OCI-LY7 (cell line): ENCODE results near the gene MAPKAPK5.

ENCODE experiments used
- EZH2phosphoT487 ChIP-seq: fragments of 200-600 bp; sonication (generic); IDR thresholded peaks from 2 replicates; pipeline ENCODE4 v1.6.1; 2018; ENCODE audit warnings: low read depth, borderline replicate concordance, mild to moderate bottlenecking, mixed run types, antibody characterized with exemption, low read length, moderate library complexity, mixed read lengths
- TF ChIP-seq, protein P1 (sequence below): fragments of 200-600 bp; sonication (generic); conservative IDR thresholded peaks from 2 replicates; pipeline ENCODE4 v1.5.1; 2014; ENCODE audit warnings: mild to moderate bottlenecking, antibody characterized with exemption, low read length, moderate library complexity, mixed read lengths

DNA sequence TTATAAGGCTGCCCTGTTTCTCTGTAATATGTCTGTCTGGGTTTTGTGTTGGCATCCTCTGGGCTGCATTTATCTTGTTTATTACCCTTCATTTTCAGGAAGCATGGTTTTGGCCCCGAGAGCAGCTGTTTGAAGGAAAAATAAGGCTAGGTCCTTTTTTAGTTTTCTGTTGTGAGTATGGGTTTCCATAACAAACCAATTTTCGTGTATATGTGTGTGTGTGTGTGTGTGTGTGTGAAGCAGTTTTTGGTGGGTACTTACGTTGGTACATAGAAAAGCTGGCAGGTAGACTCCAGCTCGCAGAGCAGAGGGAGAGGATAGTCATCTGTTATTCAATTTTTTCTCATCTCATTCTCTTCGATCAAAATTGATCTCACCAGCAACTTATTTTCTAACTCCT, 52.5 kb downstream of the MAPKAPK5 start:
- TF ChIP-seq, protein P1, sequence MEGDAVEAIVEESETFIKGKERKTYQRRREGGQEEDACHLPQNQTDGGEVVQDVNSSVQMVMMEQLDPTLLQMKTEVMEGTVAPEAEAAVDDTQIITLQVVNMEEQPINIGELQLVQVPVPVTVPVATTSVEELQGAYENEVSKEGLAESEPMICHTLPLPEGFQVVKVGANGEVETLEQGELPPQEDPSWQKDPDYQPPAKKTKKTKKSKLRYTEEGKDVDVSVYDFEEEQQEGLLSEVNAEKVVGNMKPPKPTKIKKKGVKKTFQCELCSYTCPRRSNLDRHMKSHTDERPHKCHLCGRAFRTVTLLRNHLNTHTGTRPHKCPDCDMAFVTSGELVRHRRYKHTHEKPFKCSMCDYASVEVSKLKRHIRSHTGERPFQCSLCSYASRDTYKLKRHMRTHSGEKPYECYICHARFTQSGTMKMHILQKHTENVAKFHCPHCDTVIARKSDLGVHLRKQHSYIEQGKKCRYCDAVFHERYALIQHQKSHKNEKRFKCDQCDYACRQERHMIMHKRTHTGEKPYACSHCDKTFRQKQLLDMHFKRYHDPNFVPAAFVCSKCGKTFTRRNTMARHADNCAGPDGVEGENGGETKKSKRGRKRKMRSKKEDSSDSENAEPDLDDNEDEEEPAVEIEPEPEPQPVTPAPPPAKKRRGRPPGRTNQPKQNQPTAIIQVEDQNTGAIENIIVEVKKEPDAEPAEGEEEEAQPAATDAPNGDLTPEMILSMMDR: no peak
- no peak for TF ChIP-seq EZH2phosphoT487
